Activated gamma-delta T cell (primary cell): Measurements from ENCODE around the gene SLC27A5.
"Not testable (repeated sequence)": the region's sequence is repeated elsewhere in the genome, so short reads cannot be mapped to it uniquely, and the experiment has no call there.

Experiments
- DNase-seq: peaks from one replicate; lab custom pipeline; 2025; lab: John Stamatoyannopoulos, UW

Gene SLC27A5

GRCh38 chr19:58522709-58523108 is 10.9 kb upstream of the SLC27A5 start:
- no peak for DNase-seq

- no peak for DNase-seq
These were observed 9.9 kb upstream of the SLC27A5 start for GRCh38 chr19:58521651-58522050.

GRCh38 chr19:58520257-58520599 is 8.4 kb upstream of the SLC27A5 start:
- no peak for DNase-seq

DNA sequence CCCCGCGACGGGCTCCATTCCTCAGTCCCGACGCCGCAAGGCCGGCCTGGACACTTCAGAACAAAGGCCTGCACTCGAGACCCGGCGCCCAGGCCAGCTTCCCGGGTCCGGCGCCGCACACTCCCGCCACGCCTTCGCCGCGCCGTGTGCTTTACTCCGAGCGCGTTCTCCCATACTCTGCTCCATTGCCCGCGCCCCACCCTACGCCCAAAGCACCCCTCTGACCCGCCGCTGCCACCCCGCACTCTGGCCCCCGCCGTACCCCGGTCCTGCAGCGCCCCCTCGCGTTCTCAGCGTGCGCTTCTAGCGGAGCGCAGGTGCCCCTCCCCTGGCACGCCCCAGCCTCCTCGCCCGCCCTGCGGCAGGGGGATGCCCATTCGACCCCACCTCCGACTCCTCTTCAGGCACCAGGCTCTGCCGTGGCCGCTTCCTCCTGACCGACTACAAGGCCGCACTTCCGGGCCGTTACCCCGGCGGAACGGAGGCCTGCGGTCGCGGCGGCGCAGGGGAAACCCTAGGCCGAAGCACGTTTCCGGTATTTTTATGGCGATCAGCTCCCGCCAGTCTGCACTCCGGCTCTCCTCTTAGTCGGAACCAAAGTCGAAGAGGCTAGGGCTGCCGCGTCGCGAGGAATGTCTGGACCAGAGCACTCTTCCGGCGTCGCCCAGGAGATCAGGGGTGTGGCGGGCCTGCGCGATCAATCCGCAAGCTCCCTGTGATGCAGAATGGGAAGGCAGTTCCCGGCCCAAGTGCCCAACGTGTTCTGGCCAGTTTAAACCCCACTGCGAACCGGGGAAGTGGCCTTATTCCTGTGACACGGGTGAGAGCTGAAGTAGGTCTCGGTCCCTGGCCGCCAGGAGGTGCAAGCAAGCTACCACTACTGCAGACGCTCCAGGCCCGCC is 7.8 kb upstream of the SLC27A5 start, which contains the start of gene ZBTB45:
ZBTB45 (minus strand) TSS at position 456 of the 902 bp plus-strand sequence. CDS start 2,137 bp downstream, outside the sequence.
- DNase-seq: peak; percentile 92

DNA sequence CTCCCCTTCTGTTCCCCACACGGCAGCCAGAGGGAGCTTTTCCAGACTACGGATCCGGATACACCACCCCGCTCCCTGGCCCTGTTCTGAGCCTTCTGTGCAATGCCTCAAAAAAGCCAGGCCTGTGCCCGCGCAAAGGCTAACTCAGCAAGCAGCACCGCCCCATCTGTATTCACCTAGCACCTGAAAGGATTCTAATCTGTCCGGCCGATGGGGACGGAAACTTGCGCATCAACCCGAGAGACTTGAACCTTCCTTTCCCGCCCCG is 7.2 kb upstream of the SLC27A5 start:
- DNase-seq: no peak

DNA sequence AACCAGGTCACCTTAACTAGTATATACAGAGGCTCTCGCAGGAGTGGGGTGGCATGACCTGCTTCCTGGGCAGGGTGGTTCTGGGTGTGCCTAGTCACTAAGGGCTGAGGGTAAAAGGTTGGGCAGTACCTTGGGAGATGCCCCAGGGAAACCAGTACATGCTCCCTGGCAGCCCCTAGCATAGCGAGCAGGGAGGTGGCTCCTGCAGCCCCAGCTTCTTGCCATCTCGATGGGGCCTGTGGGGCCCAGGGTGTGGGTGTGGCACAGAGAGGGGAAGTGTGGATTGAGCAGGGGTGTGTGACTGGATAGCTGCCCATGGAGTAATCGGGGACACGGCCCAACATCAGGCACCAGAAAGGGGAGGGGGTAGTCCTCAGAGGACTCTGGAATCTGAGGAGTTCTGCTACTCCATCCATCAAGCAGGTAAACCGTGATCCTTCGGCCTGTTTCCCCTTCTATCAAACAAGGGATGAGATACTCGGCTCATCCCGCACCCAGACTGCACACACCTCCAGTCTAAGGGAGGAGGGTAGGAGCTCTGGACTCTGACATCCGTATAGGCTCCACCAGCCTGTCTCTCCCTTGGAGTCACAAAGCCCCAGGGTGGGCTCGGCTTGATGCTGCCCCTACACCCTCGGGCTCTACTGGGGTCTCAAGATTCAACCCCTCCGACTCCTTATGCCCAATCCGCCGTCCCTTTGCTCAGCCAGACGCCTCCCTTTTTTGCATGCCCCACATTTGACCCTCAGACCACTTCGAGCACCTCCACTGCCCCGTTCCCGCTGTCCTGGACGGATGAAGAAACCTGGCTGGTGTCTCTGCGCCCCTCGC is 6.7 kb upstream of the SLC27A5 start:
- no peak for DNase-seq

- no peak for DNase-seq
These were observed 5.4 kb upstream of the SLC27A5 start for GRCh38 chr19:58516964-58517833.

- DNase-seq: no peak
These were observed 4.5 kb upstream of the SLC27A5 start for GRCh38 chr19:58516246-58516836.

- no peak for DNase-seq
These were observed 3.5 kb upstream of the SLC27A5 start for GRCh38 chr19:58515259-58515658.

- no peak for DNase-seq
These were observed 2.8 kb upstream of the SLC27A5 start for GRCh38 chr19:58514564-58515022.

GRCh38 chr19:58513694-58514563 is 2.1 kb upstream of the SLC27A5 start:
- peak; percentile 92 for DNase-seq

DNA sequence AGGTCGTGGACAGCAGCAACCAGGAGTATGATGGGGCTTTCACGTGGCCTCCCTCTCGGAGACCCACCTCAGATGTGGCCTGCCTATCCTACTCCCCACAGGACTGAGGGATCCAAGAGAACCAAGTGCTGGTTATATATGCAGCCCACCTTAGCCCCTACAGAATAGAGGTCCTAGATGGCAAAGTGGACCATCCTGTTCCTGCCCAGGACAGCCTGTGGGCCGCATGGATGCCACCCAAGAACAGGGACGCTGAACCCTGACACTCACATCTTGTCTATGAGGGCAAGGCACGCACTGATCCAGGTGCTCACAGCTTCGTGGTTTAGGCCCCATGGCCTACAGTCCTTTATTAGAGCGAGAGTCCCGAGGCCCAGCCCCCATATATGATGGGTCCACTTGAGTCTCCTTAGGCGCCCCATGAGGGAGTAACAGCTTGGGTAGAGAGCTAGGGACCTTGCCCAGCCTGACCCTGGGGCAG is 1.5 kb upstream of the SLC27A5 start:
- no peak for DNase-seq

DNA sequence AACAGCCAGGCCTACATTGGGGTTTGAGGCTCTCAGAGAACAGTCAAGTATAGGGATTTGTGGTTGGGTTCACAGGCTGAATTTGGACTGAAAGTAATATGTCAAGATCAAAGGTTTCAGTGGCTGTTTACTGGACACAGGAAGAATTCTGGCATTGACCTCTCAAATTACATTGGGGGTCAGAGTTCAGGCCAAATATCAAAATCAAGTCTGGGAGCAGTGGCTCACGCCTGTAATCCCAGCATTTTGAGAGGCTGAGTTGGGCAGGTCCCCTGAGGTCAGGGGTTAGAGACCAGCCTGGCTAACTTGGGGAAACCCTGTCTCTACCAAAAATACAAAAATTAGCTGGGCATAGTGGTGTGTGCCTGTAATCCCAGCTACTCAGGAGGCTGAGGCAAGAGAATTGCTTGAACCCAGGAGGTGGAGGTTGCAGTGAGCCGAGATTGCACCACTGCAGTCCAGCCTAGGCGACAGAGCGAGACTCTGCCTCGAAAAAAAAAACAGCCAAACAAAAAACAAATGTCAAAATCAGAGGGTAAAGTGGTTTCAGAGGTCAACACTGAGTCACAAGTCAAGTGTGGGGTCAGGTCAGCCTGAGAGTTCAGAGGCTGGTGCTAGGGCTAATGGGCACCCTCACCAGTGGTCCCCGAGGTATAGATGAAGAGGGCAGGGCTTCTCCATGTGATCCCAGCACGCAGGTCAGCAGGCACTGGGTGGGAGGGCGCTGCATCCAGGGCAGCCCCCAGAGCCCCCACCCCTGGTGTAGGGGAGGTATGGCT is 1.5 kb downstream of the SLC27A5 start:
- DNase-seq: no peak

GRCh38 chr19:58509731-58510083 is 2.1 kb downstream of the SLC27A5 start:
- no peak for DNase-seq

GRCh38 chr19:58507602-58508223 is 4.1 kb downstream of the SLC27A5 start:
- DNase-seq: not testable (repeated sequence)

DNA sequence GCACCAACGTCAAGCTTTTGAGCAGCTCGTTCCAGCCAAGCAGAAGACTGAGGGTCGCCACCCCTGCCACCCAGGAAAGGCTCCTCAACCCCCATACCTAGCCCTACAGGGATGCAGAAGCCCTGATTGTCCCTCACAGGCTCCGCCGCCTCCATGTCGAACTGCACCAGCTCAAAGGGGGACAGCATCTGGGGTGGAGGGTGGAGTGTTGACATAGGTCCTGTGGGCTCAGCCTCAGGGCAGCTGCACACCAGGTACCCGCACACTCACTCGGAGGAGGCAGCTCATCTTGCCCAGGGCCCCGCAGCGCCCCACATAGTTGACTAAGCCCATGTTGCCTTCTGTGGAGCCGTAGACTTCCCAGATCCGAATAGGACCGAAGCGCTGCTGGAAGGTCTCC is 11.6 kb downstream of the SLC27A5 start:
- no peak for DNase-seq

GRCh38 chr19:58499021-58499927 is 12.5 kb downstream of the SLC27A5 start:
- DNase-seq: peak; percentile 81

- DNase-seq: no peak
These were observed 13.3 kb downstream of the SLC27A5 start for GRCh38 chr19:58498316-58499020.
